Activated CD8-positive, alpha-beta memory T cell treated with anti-CD3 and anti-CD28 coated beads, Interleukin-2, amount 10 ng/mL, durations not matched to agents 7 days and 5 days (primary cell): ENCODE measurements around the gene RAB39A. TPM values are rescaled to one million over a fixed set of nuclear protein-coding genes. Genes with fewer than 3 reads are reported as not detected.
"Not testable (repeated sequence)": the region's sequence is repeated elsewhere in the genome, so short reads cannot be mapped to it uniquely, and the experiment has no call there.

Experiments used
- ATAC-seq: fragments of 150-1000 bp; cut with Tn5 transposase; one replicate; pipeline ENCODE4 v1.10.0; 2021; ENCODE audit warnings: moderate library complexity
- CTCF ChIA-PET: fragments of 350-600 bp; sonication (Branson Sonifier 250); formaldehyde crosslinking; loops from one replicate; lab custom pipeline; 2021; ENCODE audit warnings: antibody characterized with exemption; lab: Charles Lee
- DNase-seq: peaks from one replicate; pipeline ENCODE4 v3.0.0-alpha.2; 2020
- H3K27ac Mint-ChIP-seq: one replicate; pipeline ENCODE4 v1.8.0; 2021; ENCODE audit warnings: mild to moderate bottlenecking, mixed read lengths
- H3K27me3 Mint-ChIP-seq: one replicate; pipeline ENCODE4 v1.8.0; 2021; ENCODE audit warnings: mixed read lengths
- H3K36me3 Mint-ChIP-seq: one replicate; pipeline ENCODE4 v1.8.0; 2021; ENCODE audit warnings: mild to moderate bottlenecking, mixed read lengths
- H3K4me1 Mint-ChIP-seq: one replicate; pipeline ENCODE4 v1.8.0; 2021; ENCODE audit warnings: mixed read lengths
- H3K4me3 Mint-ChIP-seq: one replicate; pipeline ENCODE4 v1.8.0; 2021; ENCODE audit warnings: mild to moderate bottlenecking, moderate library complexity, mixed read lengths
- H3K9me3 Mint-ChIP-seq: one replicate; pipeline ENCODE4 v1.8.0; 2022; ENCODE audit warnings: low read depth, mixed read lengths
- total RNA-seq, 2 experiments: library from RNA; stranded (reverse); gene quantifications; one replicate each; pipeline ENCODE4 v1.2.3, GENCODE V29; 2021

Gene RAB39A
- total RNA-seq, 2 experiments from 2014 or later, result 0.59 TPM; not detected in 1

DNA sequence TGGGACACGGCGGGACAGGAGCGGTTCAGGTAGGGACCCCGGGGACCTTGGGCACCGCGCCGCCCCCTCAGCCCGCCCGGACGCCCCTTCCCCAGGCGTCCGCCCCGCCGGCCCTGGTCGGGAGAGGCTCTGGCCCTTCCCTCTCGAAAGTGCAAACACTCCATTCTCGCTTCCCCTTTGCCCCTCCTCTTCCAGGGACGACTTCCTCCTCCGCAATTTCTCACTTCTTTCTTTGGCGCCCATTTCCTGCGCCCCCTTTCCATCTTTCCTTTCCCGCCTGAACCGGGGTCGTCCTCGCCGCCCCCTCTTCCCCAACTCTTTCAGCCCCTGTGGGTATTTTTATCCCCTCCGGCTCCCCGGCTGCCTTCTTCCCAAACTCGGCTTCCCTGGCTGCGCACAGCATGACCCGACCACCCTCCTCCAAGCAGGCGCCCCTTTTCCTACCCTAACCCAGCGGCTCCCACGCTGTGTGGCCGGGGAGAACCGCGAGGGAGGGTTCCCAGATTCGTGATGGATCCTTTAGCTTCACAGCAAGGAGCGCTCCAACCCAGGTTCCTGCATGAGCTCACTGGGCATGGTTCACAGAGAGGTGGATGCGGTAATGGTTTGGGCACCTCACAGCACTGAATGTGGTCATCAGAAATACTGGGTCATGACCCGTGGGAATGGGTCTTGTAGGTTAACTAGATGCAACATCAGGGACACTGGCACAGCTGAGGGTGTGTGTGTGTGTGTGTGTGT is 689 bp downstream of the RAB39A start:
- DNase-seq (peak; percentile 44), ATAC-seq (no peak)
- no peaks in the 10 kb centered on the region for H3K36me3 Mint-ChIP-seq
- CTCF ChIA-PET, result interaction anchor here (1.6 kb wide), 1 partner anchor 8 kb away, joined by 3 read pairs; no protein-coding TSS in a partner anchor
- H3K9me3 Mint-ChIP-seq, result no peaks in the 10 kb centered on the region
- peak overlapping the region; percentile 69 for H3K4me3 Mint-ChIP-seq
- H3K4me1 Mint-ChIP-seq, result peaks cover 15% of the 10 kb centered on the region
- H3K27ac Mint-ChIP-seq, result no peak overlapping the region
- H3K27me3 Mint-ChIP-seq, result peaks cover 35% of the 10 kb centered on the region

DNA sequence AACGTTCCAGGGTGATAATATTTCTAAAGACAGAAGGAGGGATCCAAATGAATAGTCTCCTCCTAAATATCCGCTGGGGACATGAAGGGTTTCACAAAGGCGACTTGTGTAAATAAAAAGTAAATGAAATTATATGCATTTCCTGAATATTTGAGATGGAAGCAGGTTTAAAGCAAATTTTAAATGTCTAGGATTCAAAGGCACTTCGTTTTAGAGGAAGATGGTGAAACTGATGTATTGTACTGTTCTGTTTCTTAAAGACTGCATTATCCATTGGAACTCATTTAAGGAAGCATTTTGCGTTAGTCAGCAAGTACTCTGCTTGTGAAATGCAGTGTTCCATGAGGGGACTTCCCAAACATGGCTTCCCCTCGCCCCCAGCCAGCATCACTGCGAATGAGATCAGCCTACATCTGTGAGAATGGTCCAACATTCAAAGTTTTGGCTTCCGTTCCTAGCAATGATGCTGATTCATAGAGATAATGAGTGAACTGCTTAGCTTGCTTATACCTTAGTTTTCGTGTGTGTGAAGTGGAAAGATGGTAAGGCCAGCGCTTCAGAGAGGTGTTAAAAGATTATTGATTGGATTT is 1.5 kb downstream of the RAB39A start:
- Mint-ChIP-seq H3K27ac (no peak overlapping the region), H3K4me3 (peak overlapping the region; percentile 69), H3K9me3 (no peaks in the 10 kb centered on the region), H3K27me3 (peaks cover 32% of the 10 kb centered on the region), H3K36me3 (no peaks in the 10 kb centered on the region), H3K4me1 (peaks cover 15% of the 10 kb centered on the region)
- DNase-seq (no peak), ATAC-seq (no peak)
- CTCF ChIA-PET, result interaction anchor here (1.6 kb wide), 1 partner anchor 8 kb away, joined by 3 read pairs; no protein-coding TSS in a partner anchor

DNA sequence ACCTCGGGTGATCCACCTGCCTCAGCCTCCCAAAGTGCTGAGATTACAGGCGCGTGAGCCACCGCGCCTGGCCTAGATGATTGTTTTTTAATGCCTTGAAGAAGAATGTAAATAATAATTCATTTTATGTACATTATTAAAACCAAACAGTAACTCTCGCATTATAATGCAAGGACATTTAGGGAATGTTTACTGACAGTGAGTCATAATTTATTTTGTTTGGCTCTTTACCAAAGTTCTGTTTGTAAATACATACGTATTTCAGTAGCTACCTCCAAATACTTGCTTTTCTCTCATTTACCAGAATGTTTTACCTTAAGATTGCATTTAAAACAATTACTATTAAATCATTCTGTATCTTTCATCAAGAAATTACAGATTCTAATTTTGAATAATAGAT is 3.0 kb downstream of the RAB39A start:
- no peaks in the 10 kb centered on the region for H3K36me3 Mint-ChIP-seq
- no peak for DNase-seq
- H3K9me3 Mint-ChIP-seq, result no peaks in the 10 kb centered on the region
- no peak for ATAC-seq
- no peak overlapping the region for H3K27ac Mint-ChIP-seq
- peaks cover 23% of the 10 kb centered on the region for H3K27me3 Mint-ChIP-seq
- no peak overlapping the region for H3K4me3 Mint-ChIP-seq
- peaks cover 15% of the 10 kb centered on the region for H3K4me1 Mint-ChIP-seq
- CTCF ChIA-PET, result interaction anchor here (0.7 kb wide), 1 partner anchor 69 kb away, joined by 3 read pairs; no protein-coding TSS in a partner anchor

DNA sequence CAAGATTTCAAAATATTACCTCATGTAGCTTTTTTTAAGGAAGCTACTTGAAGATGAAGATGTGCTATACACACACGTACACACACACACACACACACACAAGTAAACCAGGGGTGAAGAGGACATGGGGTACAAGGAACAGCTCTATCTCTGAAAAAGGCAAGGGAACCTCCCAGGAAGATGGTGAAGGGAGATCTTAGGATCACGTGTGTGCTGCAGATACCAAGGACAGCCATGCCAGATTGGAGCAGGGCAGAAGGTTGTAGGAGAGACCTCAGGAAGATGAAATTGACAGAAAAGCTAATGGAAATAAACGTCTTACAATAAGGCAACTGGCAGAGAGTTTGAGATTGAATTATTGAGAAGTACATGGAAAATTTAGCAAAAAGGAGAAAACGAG is 19.7 kb downstream of the RAB39A start:
- ATAC-seq, result no peak
- CTCF ChIA-PET, result no interaction called here
- H3K4me3 Mint-ChIP-seq, result no peak overlapping the region

DNA sequence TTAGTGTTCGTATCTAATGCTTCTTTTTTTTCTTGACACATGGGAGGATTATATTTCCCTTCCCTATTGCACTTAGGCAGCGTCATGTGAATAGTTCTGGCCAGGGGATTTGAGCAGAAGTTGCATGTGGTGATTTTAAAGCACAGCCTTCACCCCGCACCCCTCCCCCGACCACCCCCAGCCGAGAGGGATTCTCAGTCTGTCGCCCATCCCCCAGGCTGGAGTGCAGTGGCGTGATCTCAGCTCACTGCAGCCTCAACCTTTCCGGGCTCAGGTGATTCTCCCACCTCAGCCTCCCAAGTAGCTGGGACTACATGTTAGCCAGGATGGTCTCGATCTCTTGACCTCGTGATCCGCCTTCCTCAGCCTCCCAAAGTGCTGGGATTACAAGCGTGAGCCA is 20.1 kb downstream of the RAB39A start:
- DNase-seq, ATAC-seq, CTCF ChIA-PET, H3K9me3 Mint-ChIP-seq, H3K27me3 Mint-ChIP-seq, H3K27ac Mint-ChIP-seq, H3K4me1 Mint-ChIP-seq, H3K4me3 Mint-ChIP-seq, H3K36me3 Mint-ChIP-seq: not testable (repeated sequence)

More for the DNA sequence above, 19.7 kb downstream of the RAB39A start:
- H3K27me3 Mint-ChIP-seq, result peaks cover 4% of the 10 kb centered on the region
- H3K9me3 Mint-ChIP-seq, result no peaks in the 10 kb centered on the region
- H3K27ac Mint-ChIP-seq, result no peak overlapping the region
- no peaks in the 10 kb centered on the region for H3K4me1 Mint-ChIP-seq
- no peaks in the 10 kb centered on the region for H3K36me3 Mint-ChIP-seq
- DNase-seq, result no peak

DNA sequence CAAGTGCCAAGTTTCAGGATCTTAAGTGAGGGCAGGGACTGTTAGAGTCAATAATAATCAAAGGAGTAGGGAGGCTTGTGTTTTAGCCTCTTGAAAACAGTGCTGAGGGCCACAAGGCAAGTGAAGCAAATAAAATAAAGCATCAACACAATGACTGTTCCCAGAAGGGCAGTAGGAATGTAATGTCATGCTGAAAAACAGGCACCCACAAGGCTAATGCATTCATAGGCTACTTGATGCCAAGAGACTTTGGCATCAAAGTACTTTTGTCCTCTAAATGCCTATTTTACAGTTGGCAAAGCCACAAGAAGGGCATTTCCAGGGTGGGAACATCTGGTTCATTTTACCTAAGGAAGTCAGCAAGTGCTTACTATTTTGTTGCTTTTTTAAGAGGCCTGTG is 22.9 kb downstream of the RAB39A start:
- CTCF ChIA-PET, result no interaction called here
- Mint-ChIP-seq H3K27ac (no peak overlapping the region), H3K36me3 (no peaks in the 10 kb centered on the region), H3K9me3 (no peaks in the 10 kb centered on the region), H3K4me1 (no peaks in the 10 kb centered on the region), H3K4me3 (no peak overlapping the region), H3K27me3 (no peaks in the 10 kb centered on the region)
- DNase-seq (no peak), ATAC-seq (no peak)

DNA sequence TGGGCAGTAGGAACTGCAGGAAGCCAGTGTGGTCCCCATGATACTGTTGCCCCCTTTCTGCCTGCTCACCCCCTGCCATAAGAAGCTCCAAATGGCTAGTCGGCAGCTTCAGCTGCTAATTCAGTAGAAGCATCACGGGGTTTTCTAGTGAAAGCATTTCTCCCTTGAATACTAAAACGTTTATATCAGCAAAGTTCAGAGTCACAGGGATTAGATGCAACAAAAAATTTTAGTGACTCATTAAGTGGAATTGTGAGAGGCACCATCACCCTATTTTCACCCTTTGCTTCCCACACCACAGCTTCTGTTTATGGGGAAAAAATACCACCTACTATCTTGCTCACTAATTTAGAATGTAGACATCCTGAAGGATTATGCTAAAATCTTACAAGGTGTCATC is 25.2 kb downstream of the RAB39A start:
- DNase-seq (no peak), ATAC-seq (no peak)
- Mint-ChIP-seq H3K9me3 (no peaks in the 10 kb centered on the region), H3K4me1 (peaks cover 6% of the 10 kb centered on the region), H3K36me3 (no peaks in the 10 kb centered on the region), H3K27ac (no peak overlapping the region), H3K4me3 (no peak overlapping the region), H3K27me3 (peaks cover 13% of the 10 kb centered on the region)
- CTCF ChIA-PET, result no interaction called here

DNA sequence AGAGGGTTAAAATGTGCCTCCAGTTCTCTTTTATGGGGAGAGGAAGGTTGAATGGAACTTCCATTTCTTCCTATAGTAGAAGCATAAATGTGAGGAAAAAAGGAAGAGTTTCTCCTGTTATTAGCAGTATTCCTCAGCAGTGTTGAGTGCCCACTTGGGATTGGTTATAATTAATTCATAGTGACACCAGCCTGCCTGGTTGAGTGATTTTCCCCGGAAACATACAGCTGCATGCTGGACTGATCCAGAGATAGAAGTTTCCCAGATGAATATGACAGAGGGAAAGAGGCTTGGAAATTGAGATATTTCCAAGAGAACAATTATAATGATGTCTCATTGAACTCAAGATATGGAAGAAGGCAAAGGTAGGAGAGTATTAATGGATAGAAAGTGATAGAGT is 28.3 kb downstream of the RAB39A start:
- no peak for ATAC-seq
- no peak for DNase-seq
- Mint-ChIP-seq H3K9me3 (no peaks in the 10 kb centered on the region), H3K27ac (no peak overlapping the region), H3K27me3 (peaks cover 28% of the 10 kb centered on the region), H3K4me3 (no peak overlapping the region), H3K36me3 (no peaks in the 10 kb centered on the region), H3K4me1 (peaks cover 6% of the 10 kb centered on the region)
- CTCF ChIA-PET, result no interaction called here

DNA sequence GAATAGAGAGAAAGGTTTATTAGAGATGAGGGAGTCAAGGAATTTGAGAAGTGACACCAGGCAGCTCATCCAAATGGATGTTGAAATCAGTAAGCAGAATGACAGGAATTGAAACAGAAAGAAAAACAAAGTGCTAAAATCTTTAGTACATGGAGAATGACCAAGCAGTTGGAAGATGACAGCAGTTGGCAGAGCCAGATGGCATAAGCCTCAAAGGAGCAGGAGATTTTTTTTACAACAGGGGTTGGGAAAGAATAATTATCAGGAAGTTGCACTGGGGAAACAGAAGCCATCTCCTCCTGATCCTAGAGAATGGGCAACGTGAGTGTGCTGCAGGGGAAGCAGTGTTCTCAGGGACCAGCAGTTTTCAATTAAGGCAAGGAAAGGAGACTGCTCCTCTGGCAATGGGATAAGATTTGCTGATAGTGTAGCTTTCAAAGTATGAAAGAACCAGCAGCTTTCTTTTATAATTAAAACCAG is 28.9 kb downstream of the RAB39A start:
- H3K4me3 Mint-ChIP-seq, result peak overlapping the region; percentile 2
- ATAC-seq, result no peak
- DNase-seq, result no peak
- peaks cover 6% of the 10 kb centered on the region for H3K4me1 Mint-ChIP-seq
- CTCF ChIA-PET, result no interaction called here
- no peak overlapping the region for H3K27ac Mint-ChIP-seq
- H3K27me3 Mint-ChIP-seq, result peaks cover 32% of the 10 kb centered on the region
- no peaks in the 10 kb centered on the region for H3K9me3 Mint-ChIP-seq
- H3K36me3 Mint-ChIP-seq, result no peaks in the 10 kb centered on the region

- no peak overlapping the region for H3K4me3 Mint-ChIP-seq
- peaks cover 35% of the 10 kb centered on the region for H3K27me3 Mint-ChIP-seq
- H3K9me3 Mint-ChIP-seq, result no peaks in the 10 kb centered on the region
- no peak overlapping the region for H3K27ac Mint-ChIP-seq
- no peaks in the 10 kb centered on the region for H3K36me3 Mint-ChIP-seq
- peaks cover 6% of the 10 kb centered on the region for H3K4me1 Mint-ChIP-seq
- CTCF ChIA-PET, result no interaction called here
- no peak for ATAC-seq
- no peak for DNase-seq
Observed at GRCh38 chr11:107961480-107961879, 33.2 kb downstream of the RAB39A start.

- H3K27me3 Mint-ChIP-seq, result peaks cover 28% of the 10 kb centered on the region
- peaks cover under 1% of the 10 kb centered on the region for H3K4me1 Mint-ChIP-seq
- ATAC-seq (no peak), DNase-seq (no peak)
- CTCF ChIA-PET, result no interaction called here
- H3K27ac Mint-ChIP-seq, result no peak overlapping the region
- no peaks in the 10 kb centered on the region for H3K9me3 Mint-ChIP-seq
- H3K36me3 Mint-ChIP-seq, result no peaks in the 10 kb centered on the region
- no peak overlapping the region for H3K4me3 Mint-ChIP-seq
Observed at GRCh38 chr11:107962181-107962580, 33.9 kb downstream of the RAB39A start.

- no peak for DNase-seq
- no peak for ATAC-seq
- Mint-ChIP-seq H3K27ac (no peak overlapping the region), H3K9me3 (no peaks in the 10 kb centered on the region), H3K4me1 (no peaks in the 10 kb centered on the region), H3K27me3 (peaks cover 27% of the 10 kb centered on the region), H3K36me3 (no peaks in the 10 kb centered on the region), H3K4me3 (no peak overlapping the region)
- CTCF ChIA-PET, result no interaction called here
Observed at GRCh38 chr11:107963091-107963490, 34.8 kb downstream of the RAB39A start.

DNA sequence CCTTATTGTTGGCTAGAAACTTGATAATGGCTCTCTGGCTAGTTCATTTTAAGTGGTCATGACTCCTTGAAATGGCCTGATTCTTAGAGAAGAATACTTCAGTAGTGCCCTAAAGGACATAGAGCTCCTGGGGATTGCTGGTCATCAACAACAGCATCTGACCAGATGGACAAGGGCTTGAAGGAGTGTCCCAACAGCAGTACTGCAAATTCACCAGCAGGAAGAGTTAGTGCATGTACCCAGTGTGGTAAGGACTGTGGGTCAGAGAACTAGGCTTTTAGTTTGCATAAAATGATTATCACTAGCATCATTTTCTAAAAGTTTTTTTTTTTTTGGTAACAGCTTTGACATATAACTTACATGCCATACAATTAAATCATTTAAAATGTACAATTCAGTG is 41.0 kb downstream of the RAB39A start:
- no peaks in the 10 kb centered on the region for H3K4me1 Mint-ChIP-seq
- no peak overlapping the region for H3K27ac Mint-ChIP-seq
- DNase-seq (no peak), ATAC-seq (no peak)
- H3K9me3 Mint-ChIP-seq, result no peaks in the 10 kb centered on the region
- no peaks in the 10 kb centered on the region for H3K36me3 Mint-ChIP-seq
- no peaks in the 10 kb centered on the region for H3K27me3 Mint-ChIP-seq
- CTCF ChIA-PET, result no interaction called here
- H3K4me3 Mint-ChIP-seq, result no peak overlapping the region

DNA sequence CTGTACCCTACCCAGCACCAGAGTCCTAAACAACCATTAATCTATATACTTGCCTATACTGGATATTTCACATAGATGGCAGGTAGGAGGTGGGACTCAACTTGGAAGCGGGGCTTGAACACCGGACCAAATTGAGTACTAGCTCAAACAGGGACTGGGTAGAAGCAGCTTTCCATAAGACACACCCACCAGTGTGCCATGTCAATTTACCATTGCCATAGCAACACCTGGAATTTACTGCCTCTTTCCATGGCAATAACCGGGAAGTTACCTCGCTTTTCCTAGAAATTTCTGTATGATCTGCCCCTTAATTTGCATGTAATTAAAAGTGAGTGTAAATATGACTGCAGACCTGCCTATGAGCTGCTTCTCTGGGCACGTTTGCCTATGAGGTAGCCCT is 41.8 kb downstream of the RAB39A start:
- H3K36me3 Mint-ChIP-seq, result no peaks in the 10 kb centered on the region
- no peak overlapping the region for H3K27ac Mint-ChIP-seq
- DNase-seq (no peak), ATAC-seq (no peak)
- no peaks in the 10 kb centered on the region for H3K9me3 Mint-ChIP-seq
- H3K27me3 Mint-ChIP-seq, result no peaks in the 10 kb centered on the region
- CTCF ChIA-PET, result no interaction called here
- H3K4me3 Mint-ChIP-seq, result no peak overlapping the region
- H3K4me1 Mint-ChIP-seq, result no peaks in the 10 kb centered on the region
